Type B pancreatic cell (in vitro differentiated cells): Measurements from ENCODE around the gene EPS8L2. TPM values are rescaled to one million over a fixed set of nuclear protein-coding genes. Genes with fewer than 3 reads are reported as not detected.

ENCODE experiments used
- DNase-seq: peaks from one replicate; pipeline ENCODE4 v3.0.0; 2021; ENCODE audit warnings: mixed read lengths; ENCODE audit not compliant: unreplicated experiment; ENCODE audit errors: extremely low spot score
- H3K27ac Mint-ChIP-seq: 2 replicates; pipeline ENCODE4 v1.8.0; 2021; ENCODE audit warnings: mild to moderate bottlenecking, mixed read lengths
- H3K27me3 Mint-ChIP-seq: 2 replicates; pipeline ENCODE4 v1.8.0; 2021; ENCODE audit warnings: mixed read lengths
- H3K36me3 Mint-ChIP-seq: 2 replicates; pipeline ENCODE4 v1.8.0; 2021; ENCODE audit warnings: mixed read lengths
- H3K4me1 Mint-ChIP-seq: one replicate; pipeline ENCODE4 v1.8.0; 2021; ENCODE audit warnings: mixed read lengths; ENCODE audit not compliant: unreplicated experiment
- H3K4me3 Mint-ChIP-seq: 2 replicates; pipeline ENCODE4 v1.8.0; 2021; ENCODE audit warnings: mild to moderate bottlenecking, mixed read lengths
- H3K9me3 Mint-ChIP-seq: 2 replicates; pipeline ENCODE4 v1.8.0; 2021; ENCODE audit warnings: mixed read lengths
- total RNA-seq: library from RNA; stranded (reverse); gene quantifications from 2 replicates; pipeline ENCODE4 v1.2.1, GENCODE V29; 2021; ENCODE audit warnings: low replicate concordance
- TF ChIP-seq, protein P1 (sequence below): fragments of 200-600 bp; sonication (generic); conservative IDR thresholded peaks from 2 replicates; pipeline ENCODE4 v1.5.0; 2021; ENCODE audit warnings: antibody characterized with exemption, mild to moderate bottlenecking

The EPS8L2 gene
- total RNA-seq, 1 donor from 2014 or later: 218 TPM

DNA sequence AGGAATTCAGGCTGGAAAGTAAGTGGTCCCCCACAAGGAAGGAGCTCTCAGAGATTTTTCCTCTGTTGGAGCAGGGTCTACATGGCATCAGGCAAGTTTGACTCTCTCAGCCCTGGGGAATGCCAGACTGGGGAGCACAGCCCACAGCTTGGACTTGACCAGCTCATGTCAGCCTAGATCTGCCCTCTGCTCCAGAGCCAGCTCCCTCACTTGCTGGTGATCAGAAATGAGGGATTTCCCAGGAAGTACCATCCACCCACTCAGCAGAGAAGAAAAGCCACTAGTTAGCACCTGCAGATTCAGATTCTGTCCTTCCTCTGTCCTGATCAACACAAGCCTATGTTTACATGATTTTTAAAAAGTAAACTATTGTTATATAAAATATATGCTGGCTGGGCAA, 54.2 kb downstream of the EPS8L2 start:
- H3K4me3 Mint-ChIP-seq: no peak overlapping the region
- H3K9me3 Mint-ChIP-seq: no peaks in the 10 kb centered on the region
- TF ChIP-seq, protein P1, sequence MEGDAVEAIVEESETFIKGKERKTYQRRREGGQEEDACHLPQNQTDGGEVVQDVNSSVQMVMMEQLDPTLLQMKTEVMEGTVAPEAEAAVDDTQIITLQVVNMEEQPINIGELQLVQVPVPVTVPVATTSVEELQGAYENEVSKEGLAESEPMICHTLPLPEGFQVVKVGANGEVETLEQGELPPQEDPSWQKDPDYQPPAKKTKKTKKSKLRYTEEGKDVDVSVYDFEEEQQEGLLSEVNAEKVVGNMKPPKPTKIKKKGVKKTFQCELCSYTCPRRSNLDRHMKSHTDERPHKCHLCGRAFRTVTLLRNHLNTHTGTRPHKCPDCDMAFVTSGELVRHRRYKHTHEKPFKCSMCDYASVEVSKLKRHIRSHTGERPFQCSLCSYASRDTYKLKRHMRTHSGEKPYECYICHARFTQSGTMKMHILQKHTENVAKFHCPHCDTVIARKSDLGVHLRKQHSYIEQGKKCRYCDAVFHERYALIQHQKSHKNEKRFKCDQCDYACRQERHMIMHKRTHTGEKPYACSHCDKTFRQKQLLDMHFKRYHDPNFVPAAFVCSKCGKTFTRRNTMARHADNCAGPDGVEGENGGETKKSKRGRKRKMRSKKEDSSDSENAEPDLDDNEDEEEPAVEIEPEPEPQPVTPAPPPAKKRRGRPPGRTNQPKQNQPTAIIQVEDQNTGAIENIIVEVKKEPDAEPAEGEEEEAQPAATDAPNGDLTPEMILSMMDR: no peak
- no peaks in the 10 kb centered on the region for H3K4me1 Mint-ChIP-seq
- no peaks in the 10 kb centered on the region for H3K27me3 Mint-ChIP-seq
- DNase-seq: no peak
- H3K27ac Mint-ChIP-seq: no peak overlapping the region
- H3K36me3 Mint-ChIP-seq: peaks cover 4% of the 10 kb centered on the region

DNA sequence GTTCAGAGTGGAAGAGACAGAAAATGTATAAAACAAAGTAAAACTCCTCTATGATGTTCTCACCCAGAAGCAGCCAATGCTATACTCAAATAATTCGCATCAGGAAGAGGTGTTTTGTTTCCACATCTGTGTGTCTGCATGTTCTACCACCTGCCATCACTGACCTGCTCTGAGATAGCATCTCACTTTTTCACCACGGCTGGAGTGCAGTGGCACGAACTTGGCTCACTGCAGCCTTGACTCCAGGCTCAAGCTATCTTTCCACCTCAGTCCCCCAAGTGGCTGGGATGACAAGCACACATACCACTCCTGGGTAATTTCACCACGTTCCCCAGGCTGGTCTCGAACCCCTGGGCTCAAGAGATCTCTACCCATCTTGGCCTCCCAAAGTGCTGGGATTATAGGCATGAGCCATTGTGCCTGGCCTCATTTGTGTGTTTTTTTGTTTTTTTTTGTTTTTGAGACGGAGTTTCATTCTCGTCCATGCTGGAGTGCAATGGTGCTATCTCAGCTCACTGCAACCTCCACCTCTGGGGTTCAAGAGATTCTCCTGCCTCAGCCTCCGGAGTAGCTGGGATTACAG, 55.6 kb downstream of the EPS8L2 start:
- TF ChIP-seq, protein P1: no peak
- Mint-ChIP-seq H3K27ac (peak overlapping the region; percentile 21), H3K36me3 (peaks cover 4% of the 10 kb centered on the region), H3K9me3 (no peaks in the 10 kb centered on the region), H3K27me3 (no peaks in the 10 kb centered on the region), H3K4me3 (no peak overlapping the region), H3K4me1 (no peaks in the 10 kb centered on the region)
- no peak for DNase-seq

- Mint-ChIP-seq H3K36me3 (peaks cover 4% of the 10 kb centered on the region), H3K27ac (peak overlapping the region; percentile 53), H3K4me3 (no peak overlapping the region), H3K4me1 (no peaks in the 10 kb centered on the region), H3K27me3 (no peaks in the 10 kb centered on the region), H3K9me3 (no peaks in the 10 kb centered on the region)
- no peak for DNase-seq
- TF ChIP-seq, protein P1: peak; percentile 32
These were observed 56.5 kb downstream of the EPS8L2 start for GRCh38 chr11:762421-763072.

DNA sequence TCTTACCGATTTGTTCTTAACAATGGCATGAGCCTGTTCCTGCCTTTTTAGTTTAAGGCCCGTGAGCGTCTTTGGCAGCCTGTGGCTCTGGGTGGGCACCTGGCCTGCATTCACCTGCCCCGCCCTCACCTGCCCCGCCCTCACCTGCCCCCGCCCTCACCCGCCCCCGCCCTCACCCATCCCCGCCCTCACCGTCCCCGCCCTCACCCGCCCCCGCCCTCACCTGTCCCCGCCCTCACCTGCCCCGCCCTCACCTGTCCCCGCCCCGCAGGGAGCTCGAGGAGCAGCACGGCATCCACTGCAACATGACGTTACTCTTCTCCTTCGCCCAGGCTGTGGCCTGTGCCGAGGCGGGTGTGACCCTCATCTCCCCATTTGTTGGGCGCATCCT, 57.0 kb downstream of the EPS8L2 start:
- H3K9me3 Mint-ChIP-seq: no peaks in the 10 kb centered on the region
- no peaks in the 10 kb centered on the region for H3K4me1 Mint-ChIP-seq
- H3K27me3 Mint-ChIP-seq: no peaks in the 10 kb centered on the region
- H3K27ac Mint-ChIP-seq: peak overlapping the region; percentile 55
- no peak overlapping the region for H3K4me3 Mint-ChIP-seq
- DNase-seq: no peak
- H3K36me3 Mint-ChIP-seq: peaks cover 4% of the 10 kb centered on the region
- TF ChIP-seq, protein P1: no peak

- Mint-ChIP-seq H3K27ac (peak overlapping the region; percentile 55), H3K4me3 (no peak overlapping the region), H3K36me3 (peaks cover 4% of the 10 kb centered on the region), H3K9me3 (no peaks in the 10 kb centered on the region), H3K27me3 (no peaks in the 10 kb centered on the region), H3K4me1 (no peaks in the 10 kb centered on the region)
- TF ChIP-seq, protein P1: no peak
- DNase-seq: peak; percentile 69
These were observed 57.7 kb downstream of the EPS8L2 start for GRCh38 chr11:763549-764321.
